Mucosa of descending colon (tissue), 3 donors: Measurements from ENCODE around the gene IFITM1. TPM values are rescaled to one million over a fixed set of nuclear protein-coding genes. Genes with fewer than 3 reads are reported as not detected.

Experiments
- ATAC-seq: fragments of 200-7000 bp; cut with Tn5 transposase; one replicate; pipeline ENCODE4 v1.9.1; 2020; ENCODE audit warnings: mild to moderate bottlenecking, moderate library complexity
- DNase-seq, 3 donors: peaks; one replicate each; pipeline ENCODE4 v3.0.0-alpha.2; 2020
- H3K36me3 ChIP-seq: fragments of 200-600 bp; one replicate; pipeline ENCODE4 v1.8.0; 2021; ENCODE audit warnings: low read depth, mild to moderate bottlenecking
- H3K4me1 ChIP-seq: fragments of 200-600 bp; one replicate; pipeline ENCODE4 v1.8.0; 2021; ENCODE audit warnings: low read depth, mild to moderate bottlenecking
- H3K4me3 ChIP-seq: fragments of 200-600 bp; one replicate; pipeline ENCODE4 v1.8.0; 2021; ENCODE audit warnings: mild to moderate bottlenecking
- H3K9me3 ChIP-seq: fragments of 200-600 bp; one replicate; pipeline ENCODE4 v1.8.0; 2021; ENCODE audit warnings: mild to moderate bottlenecking
- intact Hi-C, 2 donors: fragments of 100-400 bp; cut with DNase I in 1 of 2; cut with micrococcal nuclease in 1 of 2; formaldehyde crosslinking; loops; one replicate each; pipeline versions ENCODE4 v1.11.0 to v1.11.1; 2022; cut with DNase I, micrococcal nuclease
- total RNA-seq, 3 donors: library from RNA; stranded (reverse); fragmentation: NEBNext Ultra II Directional in 2 of 3; extraction: Animal tissue kit (Norgen Biotek cat#: 25700) in 2 of 3; gene quantifications; one replicate each; pipeline versions ENCODE4 v1.2.1 to v1.2.4, GENCODE V29; 2021 to 2023
- TF ChIP-seq, protein P1 (sequence below): fragments of 200-600 bp; IDR thresholded peaks from one replicate; pipeline ENCODE4 v1.8.0; 2022; ENCODE audit warnings: antibody characterized with exemption, mild to moderate bottlenecking
- donor health status: DM: no; HTN: no; CAD: no; lungs with moderate emphysema.
- donor health status: DM: no; HTN: no; CAD: no.
- donor health status: DM: no; HTN: yes; CAD: no.

IFITM1 gene
- total RNA-seq, 3 donors from 2014 or later: 80.2 to 182 (median 87.3) TPM

DNA sequence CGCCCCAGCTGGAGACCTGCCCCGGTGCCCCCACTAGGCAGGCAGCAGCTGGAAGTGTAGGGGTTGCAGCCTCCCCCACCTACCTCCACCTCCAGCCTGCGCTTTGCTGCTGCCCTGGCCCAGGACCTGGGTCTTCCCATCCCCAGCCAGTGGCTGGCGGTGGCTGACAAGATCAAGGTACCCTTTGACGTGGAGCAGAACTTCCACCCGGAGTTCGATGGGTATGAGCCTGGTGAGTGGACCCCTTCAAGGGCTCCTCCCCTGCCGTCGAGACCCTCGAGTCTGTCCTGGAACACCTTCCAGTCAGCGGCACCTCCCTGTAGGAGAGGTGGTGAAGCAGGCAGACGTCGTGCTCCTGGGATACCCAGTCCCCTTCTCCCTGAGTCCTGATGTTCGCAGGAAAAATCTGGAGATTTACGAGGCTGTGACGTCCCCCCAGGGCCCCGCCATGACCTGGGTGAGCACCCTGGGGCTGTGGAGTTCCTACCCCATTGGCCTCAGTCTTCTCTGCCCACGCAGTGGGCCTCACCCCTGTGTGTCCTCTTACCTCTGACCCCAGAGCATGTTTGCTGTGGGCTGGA lies 20.5 kb upstream of the IFITM1 start:
- peaks cover 17% of the 10 kb centered on the region for H3K4me1 ChIP-seq
- intact Hi-C loops: no loop called here
- no peak for DNase-seq
- TF ChIP-seq, protein P1, sequence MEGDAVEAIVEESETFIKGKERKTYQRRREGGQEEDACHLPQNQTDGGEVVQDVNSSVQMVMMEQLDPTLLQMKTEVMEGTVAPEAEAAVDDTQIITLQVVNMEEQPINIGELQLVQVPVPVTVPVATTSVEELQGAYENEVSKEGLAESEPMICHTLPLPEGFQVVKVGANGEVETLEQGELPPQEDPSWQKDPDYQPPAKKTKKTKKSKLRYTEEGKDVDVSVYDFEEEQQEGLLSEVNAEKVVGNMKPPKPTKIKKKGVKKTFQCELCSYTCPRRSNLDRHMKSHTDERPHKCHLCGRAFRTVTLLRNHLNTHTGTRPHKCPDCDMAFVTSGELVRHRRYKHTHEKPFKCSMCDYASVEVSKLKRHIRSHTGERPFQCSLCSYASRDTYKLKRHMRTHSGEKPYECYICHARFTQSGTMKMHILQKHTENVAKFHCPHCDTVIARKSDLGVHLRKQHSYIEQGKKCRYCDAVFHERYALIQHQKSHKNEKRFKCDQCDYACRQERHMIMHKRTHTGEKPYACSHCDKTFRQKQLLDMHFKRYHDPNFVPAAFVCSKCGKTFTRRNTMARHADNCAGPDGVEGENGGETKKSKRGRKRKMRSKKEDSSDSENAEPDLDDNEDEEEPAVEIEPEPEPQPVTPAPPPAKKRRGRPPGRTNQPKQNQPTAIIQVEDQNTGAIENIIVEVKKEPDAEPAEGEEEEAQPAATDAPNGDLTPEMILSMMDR: no peak
- no peak overlapping the region for H3K4me3 ChIP-seq
- no peak for ATAC-seq
- no peaks in the 10 kb centered on the region for H3K9me3 ChIP-seq
- no peaks in the 10 kb centered on the region for H3K36me3 ChIP-seq

DNA sequence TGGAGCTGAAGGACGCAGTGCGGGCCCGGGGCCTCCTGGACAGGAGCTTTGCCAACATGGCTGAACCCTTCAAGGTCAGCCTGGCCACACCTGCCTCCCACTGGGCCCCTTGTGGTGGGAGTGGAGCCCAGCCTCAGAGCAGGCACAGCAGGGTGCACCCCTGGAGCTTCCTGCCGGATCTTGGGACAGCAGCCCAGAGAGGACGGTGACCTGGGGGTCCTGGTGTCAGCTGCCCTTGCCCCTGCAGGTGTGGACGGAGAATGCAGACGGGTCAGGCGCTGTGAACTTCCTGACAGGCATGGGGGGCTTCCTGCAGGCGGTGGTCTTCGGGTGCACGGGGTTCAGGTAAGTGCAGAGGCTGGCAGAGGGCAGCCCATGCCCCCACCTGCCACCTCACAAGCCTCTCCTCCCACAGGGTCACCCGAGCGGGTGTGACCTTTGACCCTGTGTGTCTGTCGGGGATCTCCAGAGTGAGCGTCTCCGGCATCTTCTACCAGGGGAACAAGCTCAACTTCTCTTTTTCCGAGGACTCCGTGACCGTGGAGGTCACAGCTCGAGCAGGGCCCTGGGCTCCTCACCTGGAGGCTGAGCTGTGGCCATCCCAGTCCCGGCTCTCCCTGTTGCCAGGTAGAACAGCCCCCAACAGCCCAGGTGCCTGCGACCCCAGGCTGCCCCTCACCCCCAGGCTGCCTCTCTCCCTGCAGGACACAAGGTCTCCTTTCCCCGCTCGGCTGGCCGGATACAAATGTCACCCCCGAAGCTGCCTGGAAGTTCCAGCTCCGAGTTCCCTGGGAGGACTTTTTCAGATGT lies 19.8 kb upstream of the IFITM1 start:
- DNase-seq (peak in 1 of 3 donors; percentile 49), ATAC-seq (no peak)
- Histone ChIP-seq H3K9me3 (no peaks in the 10 kb centered on the region), H3K4me1 (peaks cover 17% of the 10 kb centered on the region), H3K4me3 (no peak overlapping the region), H3K36me3 (no peaks in the 10 kb centered on the region)
- intact Hi-C loops: no loop called here
- TF ChIP-seq, protein P1: no peak

GRCh38 chr11:294780-295179 lies 19.1 kb upstream of the IFITM1 start:
- Histone ChIP-seq H3K36me3 (no peaks in the 10 kb centered on the region), H3K9me3 (no peaks in the 10 kb centered on the region), H3K4me1 (peaks cover 15% of the 10 kb centered on the region), H3K4me3 (no peak overlapping the region)
- TF ChIP-seq, protein P1: no peak
- ATAC-seq (no peak), DNase-seq (no peak)
- intact Hi-C loops: no loop called here

DNA sequence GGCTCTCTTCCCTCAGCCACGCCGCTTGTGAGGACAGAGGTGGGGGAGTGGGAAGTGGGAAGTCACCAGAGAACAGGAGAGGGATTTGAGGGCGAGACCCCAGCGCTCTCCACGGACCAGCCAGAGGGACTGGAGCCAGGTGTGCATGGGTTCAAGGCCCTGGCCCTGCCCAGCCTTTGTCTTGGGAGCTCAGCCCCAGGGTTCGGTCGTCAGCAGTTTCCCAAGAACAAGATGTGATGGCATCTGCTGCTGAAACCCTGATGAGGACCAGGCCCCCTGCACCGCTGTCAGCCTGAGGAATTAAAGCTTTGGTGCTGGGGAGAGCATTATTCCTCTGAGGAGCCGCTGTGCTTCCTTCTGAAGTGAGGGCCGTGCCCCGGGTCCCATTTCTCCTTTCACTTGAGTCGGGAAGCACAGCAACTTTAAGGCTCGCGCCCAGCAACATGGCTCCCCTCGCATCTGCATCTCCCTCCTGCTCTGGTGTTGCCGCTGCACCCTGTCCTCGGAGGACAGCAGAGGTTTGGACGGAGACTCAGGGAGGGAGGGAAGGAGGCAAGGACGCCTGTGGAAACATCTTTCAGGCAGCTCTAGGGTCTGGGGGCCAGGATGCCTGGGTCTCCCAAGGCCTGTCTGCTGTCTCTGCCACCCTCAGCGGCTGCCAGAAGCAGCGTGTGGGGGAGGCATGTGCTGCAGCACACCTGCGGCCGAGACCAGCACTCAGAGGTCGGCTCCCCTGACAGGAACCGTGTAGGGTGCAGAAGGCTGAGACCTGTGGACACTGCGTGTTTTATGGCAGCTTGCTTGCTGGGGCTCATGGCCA lies 18.3 kb upstream of the IFITM1 start:
- ATAC-seq (no peak), DNase-seq (no peak)
- Histone ChIP-seq H3K36me3 (no peaks in the 10 kb centered on the region), H3K4me1 (peaks cover 15% of the 10 kb centered on the region), H3K4me3 (no peak overlapping the region), H3K9me3 (no peaks in the 10 kb centered on the region)
- TF ChIP-seq, protein P1: no peak
- intact Hi-C loops: no loop called here

GRCh38 chr11:296171-297050 lies 17.4 kb upstream of the IFITM1 start:
- peak in 2 of 3 donors; percentile 27 to 54 for DNase-seq
- Histone ChIP-seq H3K4me1 (peaks cover 15% of the 10 kb centered on the region), H3K9me3 (no peaks in the 10 kb centered on the region), H3K4me3 (no peak overlapping the region), H3K36me3 (no peaks in the 10 kb centered on the region)
- intact Hi-C loops: no loop called here
- no peak for ATAC-seq
- TF ChIP-seq, protein P1: no peak
